GDM1 (cell line): Measurements from ENCODE around the gene SCAMP5.

ENCODE experiments used
- DNase-seq: peaks from one replicate; lab custom pipeline; 2025; lab: John Stamatoyannopoulos, UW

SCAMP5 gene

GRCh38 chr15:75070674-75071073 lies 75.3 kb downstream of the SCAMP5 start:
- DNase-seq, result no peak
